Tibial nerve (tissue), 4 donors: ENCODE results near the gene GTF3C1. TPM values are rescaled to one million over a fixed set of nuclear protein-coding genes. Genes with fewer than 3 reads are reported as not detected.

Experiments
- DNase-seq, 2 donors: peaks; one replicate each; pipeline ENCODE4 v3.0.0-alpha.2; 2019; ENCODE audit warnings: low spot score in 2 of 2
- H3K27ac ChIP-seq, 4 donors: fragments of 200-600 bp; sonication (generic) in 3 of 4; one replicate each; pipeline ENCODE4 v1.5.1; 2017 to 2019; ENCODE audit warnings: mild to moderate bottlenecking in 1 of 4
- H3K27me3 ChIP-seq, 2 donors: fragments of 200-600 bp; sonication (generic) in 1 of 2; one replicate each; pipeline versions ENCODE4 v1.5.1 to v1.6.0; 2017 to 2019
- H3K36me3 ChIP-seq, 3 donors: fragments of 200-600 bp; sonication (generic); one replicate each; pipeline ENCODE4 v1.5.1; 2018 to 2019
- H3K4me1 ChIP-seq, 4 donors: fragments of 200-600 bp; sonication (generic) in 3 of 4; one replicate each; pipeline ENCODE4 v1.5.1; 2017 to 2019
- H3K4me3 ChIP-seq, 4 donors: fragments of 200-600 bp; sonication (generic) in 3 of 4; one replicate each; pipeline ENCODE4 v1.5.1; 2017 to 2019; ENCODE audit warnings: mild to moderate bottlenecking in 1 of 4, moderate library complexity in 1 of 4
- H3K9me3 ChIP-seq, 4 donors: fragments of 200-600 bp; sonication (generic) in 3 of 4; one replicate each; pipeline ENCODE4 v1.5.1; 2017 to 2019
- CTCF ChIP-seq, 5 experiments: fragments of 200-600 bp in 3 of 5; fragments of 450-650 bp in 2 of 5; sonication (generic) in 3 of 5; IDR thresholded peaks; one replicate each; pipeline ENCODE4 v1.5.1; 2016 to 2019; ENCODE audit warnings: antibody characterized with exemption in 5 of 5, mild to moderate bottlenecking in 3 of 5, moderate library complexity in 2 of 5
- EP300 ChIP-seq, 2 donors: sonication (generic); formaldehyde crosslinking; IDR thresholded peaks; one replicate each; pipeline ENCODE4 v1.6.1; 2017; ENCODE audit warnings: antibody characterized with exemption in 2 of 2, mild to moderate bottlenecking in 1 of 2
- POLR2A ChIP-seq, 2 donors: fragments of 450-650 bp; IDR thresholded peaks; one replicate each; pipeline ENCODE4 v1.6.1; 2017; ENCODE audit warnings: antibody characterized with exemption in 2 of 2, mild to moderate bottlenecking in 2 of 2, moderate library complexity in 2 of 2
- WGBS, 2 donors: methylation state at CpG; one replicate each; pipeline ENCODE4 v1.1.5; 2018; 5-methylcytosine and 5-hydroxymethylcytosine counted together
- total RNA-seq, 4 donors: library from RNA; depleted of rRNA; stranded (reverse); fragments of >200 nt; gene quantifications; one replicate each; pipeline ENCODE4 v1.1.0, GENCODE V29; 2016

The GTF3C1 gene
- total RNA-seq, 4 donors from 2014 or later: 66.7 to 92.4 (median 69.9) TPM

- DNase-seq: no peak
- no peak overlapping the region for H3K27ac ChIP-seq
Observed at GRCh38 chr16:27470567-27471431, 78.9 kb downstream of the GTF3C1 start.

DNA sequence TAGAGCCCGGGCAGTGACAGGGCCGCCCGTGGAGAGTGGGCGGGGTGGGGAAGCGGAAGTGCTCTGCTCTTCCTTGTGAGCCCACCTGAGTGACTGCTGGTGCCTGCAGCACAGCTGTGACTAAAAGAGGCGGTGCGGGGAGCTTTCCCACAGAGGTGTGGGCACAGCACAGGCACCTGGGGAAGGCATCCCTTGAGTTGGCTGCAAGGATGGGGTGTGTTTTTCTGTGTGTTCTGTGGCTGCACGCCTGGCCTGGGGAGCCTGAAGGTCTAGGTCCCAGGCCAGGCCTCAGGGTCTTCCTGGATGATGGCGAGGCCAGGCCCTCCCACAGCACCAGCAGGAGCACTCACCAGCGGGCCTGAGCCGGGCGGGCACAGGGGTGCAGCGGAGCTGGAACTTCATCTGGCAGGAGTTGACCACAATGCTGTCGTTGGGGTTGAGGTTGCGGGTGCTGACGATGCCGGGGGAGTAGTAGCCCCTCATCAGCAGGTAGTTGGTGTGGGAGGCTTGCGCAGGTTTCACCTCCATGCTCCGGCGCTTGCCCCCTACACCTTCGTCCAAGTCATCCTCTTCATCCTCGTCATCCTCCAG lies 80.7 kb downstream of the GTF3C1 start:
- TF ChIP-seq POLR2A (IDR thresholded peaks at IDR 0.05) (no peak), EP300 (IDR thresholded peaks at IDR 0.05) (no peak), CTCF (IDR thresholded peaks at IDR 0.05) (no peak)
- no peak for DNase-seq
- Histone ChIP-seq H3K27me3 (no peaks in the 10 kb centered on the region), H3K27ac (no peak overlapping the region), H3K4me3 (no peak overlapping the region), H3K36me3 (peaks cover 5 to 100% (median 56%) of the 10 kb centered on the region in 3 donors), H3K4me1 (peaks cover 0 to 7% (median 0%) of the 10 kb centered on the region in 4 donors), H3K9me3 (no peaks in the 10 kb centered on the region)
- 92 to 94% methylated on average over 21 to 22 of the region's 22 CpGs for WGBS, 2 donors

More at GRCh38 chr16:27470567-27471431, 78.9 kb downstream of the GTF3C1 start:
- WGBS, 2 donors: 60 to 67% methylated on average over 27 to 28 of the region's 28 CpGs
- Histone ChIP-seq H3K4me3 (no peak overlapping the region), H3K36me3 (peaks cover 5 to 100% (median 50%) of the 10 kb centered on the region in 3 donors), H3K27me3 (no peaks in the 10 kb centered on the region), H3K4me1 (peaks cover 0 to 7% (median 0%) of the 10 kb centered on the region in 4 donors), H3K9me3 (no peaks in the 10 kb centered on the region)
- TF ChIP-seq POLR2A (IDR thresholded peaks at IDR 0.05) (no peak), EP300 (IDR thresholded peaks at IDR 0.05) (peak in 1 of 2 donors; percentile 23)

GRCh38 chr16:27465483-27465879 lies 84.2 kb downstream of the GTF3C1 start:
- TF ChIP-seq EP300 (IDR thresholded peaks at IDR 0.05): no peak
- TF ChIP-seq POLR2A (IDR thresholded peaks at IDR 0.05): no peak
- TF ChIP-seq CTCF (IDR thresholded peaks at IDR 0.05): no peak
- DNase-seq: no peak
- 69 to 74% methylated on average over 6 to 8 of the region's 8 CpGs for WGBS, 2 donors

DNA sequence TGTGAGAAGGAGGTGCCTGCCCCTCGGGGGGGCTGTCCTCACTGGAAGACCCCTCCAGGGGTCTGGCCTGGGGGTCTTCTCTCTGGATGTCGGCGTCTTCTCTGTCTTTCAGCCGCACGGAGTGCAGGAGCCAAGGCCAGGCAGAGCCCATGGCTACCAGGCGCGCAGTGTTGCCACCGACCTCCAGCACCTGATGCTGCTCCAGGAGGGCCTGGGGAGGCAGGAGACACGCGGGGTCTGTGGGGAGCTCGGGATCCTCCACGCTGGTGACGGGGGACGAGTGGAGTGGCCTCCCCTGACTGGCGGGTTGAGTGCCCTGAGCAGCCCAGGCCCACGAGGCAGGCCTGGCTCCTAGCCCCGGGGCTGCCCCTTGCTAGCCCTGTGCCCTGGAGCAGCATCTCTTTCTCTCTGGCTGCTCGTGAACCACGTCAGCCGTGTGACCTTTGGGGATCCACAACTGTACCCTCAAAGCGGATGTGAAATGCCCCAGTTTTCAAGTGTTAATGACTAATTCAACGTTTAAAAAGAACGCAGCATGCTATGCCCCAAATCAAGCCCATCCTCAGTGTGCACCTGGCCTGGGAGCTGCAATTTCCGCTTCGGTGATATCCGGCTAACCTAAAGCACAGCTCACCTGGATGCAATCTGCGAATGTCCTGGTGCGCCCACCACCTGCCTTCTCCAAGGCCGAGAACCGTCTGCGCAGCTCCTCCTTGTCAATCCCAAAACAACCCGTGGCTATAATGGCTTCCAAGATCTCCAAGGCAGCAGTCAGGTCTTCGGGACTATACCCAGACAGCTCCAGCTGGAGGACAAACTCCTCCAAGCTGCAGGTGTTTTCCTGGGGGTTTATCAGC lies 84.9 kb downstream of the GTF3C1 start:
- no peak for TF ChIP-seq CTCF (IDR thresholded peaks at IDR 0.05)
- TF ChIP-seq EP300 (IDR thresholded peaks at IDR 0.05): no peak
- TF ChIP-seq POLR2A (IDR thresholded peaks at IDR 0.05): no peak
- no peaks in the 10 kb centered on the region for H3K27me3 ChIP-seq
- H3K9me3 ChIP-seq: no peaks in the 10 kb centered on the region
- no peak for DNase-seq
- H3K4me1 ChIP-seq: peaks cover 0 to 28% (median 0%) of the 10 kb centered on the region in 4 donors
- H3K4me3 ChIP-seq: no peak overlapping the region
- 86 to 92% methylated on average over 26 to 33 of the region's 33 CpGs for WGBS, 2 donors
- peaks cover 0 to 100% (median 42%) of the 10 kb centered on the region in 3 donors for H3K36me3 ChIP-seq
- no peak overlapping the region for H3K27ac ChIP-seq

More at GRCh38 chr16:27465483-27465879, 84.2 kb downstream of the GTF3C1 start:
- no peaks in the 10 kb centered on the region for H3K27me3 ChIP-seq
- H3K9me3 ChIP-seq: no peaks in the 10 kb centered on the region
- peaks cover 0 to 22% (median 0%) of the 10 kb centered on the region in 4 donors for H3K4me1 ChIP-seq
- H3K4me3 ChIP-seq: no peak overlapping the region
- no peak overlapping the region for H3K27ac ChIP-seq
- peaks cover 0 to 100% (median 48%) of the 10 kb centered on the region in 3 donors for H3K36me3 ChIP-seq
